Ovary (tissue), 9 donors: ENCODE data around the gene AKT3. TPM values are rescaled to one million over a fixed set of nuclear protein-coding genes. Genes with fewer than 3 reads are reported as not detected.

ENCODE experiments used
- DNase-seq, 5 donors: peaks; one replicate each; pipeline ENCODE4 v3.0.0-alpha.2; 2019 to 2020
- H3K27ac ChIP-seq, 2 donors: fragments of 200-600 bp; one replicate each; pipeline versions ENCODE4 v1.5.1 to v1.8.0; 2019 to 2022
- H3K27me3 ChIP-seq: fragments of 200-600 bp; one replicate; pipeline ENCODE4 v1.8.0; 2022
- H3K36me3 ChIP-seq: fragments of 200-600 bp; sonication (generic); one replicate; pipeline ENCODE4 v1.5.1; 2019
- H3K4me1 ChIP-seq: one replicate; pipeline ENCODE4 v1.8.1; 2013; ENCODE audit warnings: mild to moderate bottlenecking, moderate library complexity; ENCODE audit not compliant: insufficient read depth
- H3K4me3 ChIP-seq: fragments of 200-600 bp; sonication (generic); one replicate; pipeline ENCODE4 v1.5.1; 2017
- H3K9me3 ChIP-seq, 2 donors: fragments of 200-600 bp in 1 of 2; sonication (generic) in 1 of 2; one replicate each; pipeline versions ENCODE4 v1.5.1 to v1.8.1; 2013 to 2019; ENCODE audit warnings: mild to moderate bottlenecking in 1 of 2, moderate library complexity in 1 of 2
- EP300 ChIP-seq: sonication (generic); formaldehyde crosslinking; IDR thresholded peaks from one replicate; pipeline ENCODE4 v1.6.1; 2017; ENCODE audit warnings: antibody characterized with exemption
- POLR2A ChIP-seq: fragments of 450-650 bp; IDR thresholded peaks from one replicate; pipeline ENCODE4 v1.6.1; 2017; ENCODE audit warnings: antibody characterized with exemption, mild to moderate bottlenecking, moderate library complexity
- WGBS, 3 donors: extraction: QIAGEN DNeasy Blood & Tissue Kit in 1 of 3; methylation state at CpG; one replicate each; pipeline versions ENCODE4 v1.1.5 to v1.1.7; 2013 to 2017; 5-methylcytosine and 5-hydroxymethylcytosine counted together
- intact Hi-C, 4 donors: fragments of 100-400 bp; cut with DNase I; formaldehyde crosslinking; loops; one replicate each; pipeline versions ENCODE4 v1.11.0 to v1.15.1; 2022 to 2023
- polyA plus RNA-seq, 2 donors: library from polyadenylated mRNA; stranded (reverse); fragments of 200-250 nt in 1 of 2; fragments of 350-450 nt in 1 of 2; fragmentation: Illumina TruSeq in 1 of 2; extraction: RNeasy Lipid Tissue Mini Kit (QIAGEN cat#74804) in 1 of 2; gene quantifications; one replicate each; pipeline ENCODE4 v1.2.3, GENCODE V29; 2013 to 2014
- total RNA-seq, 7 donors: library from RNA; depleted of rRNA in 2 of 7; stranded (reverse); fragments of >200 nt in 2 of 7; fragmentation: NEBNext Ultra II Directional in 3 of 7; extraction: Animal tissue kit (Norgen Biotek cat#: 25700) in 3 of 7; gene quantifications; one replicate each; pipeline versions ENCODE4 v1.1.0 to v1.2.4, GENCODE V29; 2016 to 2023
- TF ChIP-seq, protein P1 (sequence below), 3 donors: fragments of 450-650 bp in 2 of 3; fragments of 200-600 bp in 1 of 3; IDR thresholded peaks; one replicate each; pipeline versions ENCODE4 v1.5.1 to v1.8.0; 2016 to 2022; ENCODE audit warnings: antibody characterized with exemption in 3 of 3, mild to moderate bottlenecking in 1 of 3
- donor health status: DM: no; HTN: no; CAD: no; lungs with moderate emphysema.
- donor health status: DM: no; HTN: no; CAD: no.
- donor health status: Bipolar disorder and iron deficiency.
- donor health status: DM: yes; HTN: yes; CAD: no.
- donor health status: DM: no; HTN: no; CAD: no.
- donor health status: DM: yes; HTN: yes; CAD: no.

AKT3 gene
- total and polyA plus RNA-seq, 9 donors: 27.2 to 202 (median 111) TPM

DNA sequence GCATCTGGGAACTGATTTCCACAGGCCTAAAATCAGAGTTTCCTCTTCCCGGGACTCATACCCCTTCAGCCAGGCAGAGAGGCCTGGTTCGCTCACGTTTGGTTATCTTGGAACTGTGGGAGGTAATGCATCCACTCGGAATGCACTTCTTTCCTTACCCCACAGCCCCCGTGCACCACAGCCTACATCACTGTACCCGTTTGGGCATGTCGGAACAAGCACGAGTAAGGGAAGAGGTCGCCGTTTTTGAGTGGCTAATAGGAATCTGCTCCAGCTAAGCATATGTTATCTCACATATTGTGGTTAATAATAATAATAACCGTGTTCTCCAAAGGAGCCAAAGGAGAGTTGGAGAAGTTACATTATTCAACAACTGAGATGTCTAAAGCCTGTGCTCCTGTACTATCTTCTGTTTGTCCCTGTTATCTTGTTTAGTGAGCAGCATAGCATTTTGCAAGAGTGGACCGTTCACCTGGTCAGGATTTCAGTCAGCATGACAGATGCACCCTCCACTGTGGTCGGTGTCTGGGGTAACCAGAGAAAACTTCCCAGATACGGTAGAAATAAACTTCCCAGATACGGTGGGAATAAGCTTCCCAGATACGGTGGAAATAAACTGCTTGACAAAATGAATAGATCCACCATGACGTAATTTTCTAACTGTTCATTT is 395.6 kb downstream of the AKT3 start:
- Histone ChIP-seq H3K36me3 (no peaks in the 10 kb centered on the region), H3K9me3 (no peaks in the 10 kb centered on the region), H3K4me3 (no peak overlapping the region), H3K27ac (no peak overlapping the region), H3K4me1 (no peaks in the 10 kb centered on the region), H3K27me3 (no peaks in the 10 kb centered on the region)
- TF ChIP-seq, protein P1, sequence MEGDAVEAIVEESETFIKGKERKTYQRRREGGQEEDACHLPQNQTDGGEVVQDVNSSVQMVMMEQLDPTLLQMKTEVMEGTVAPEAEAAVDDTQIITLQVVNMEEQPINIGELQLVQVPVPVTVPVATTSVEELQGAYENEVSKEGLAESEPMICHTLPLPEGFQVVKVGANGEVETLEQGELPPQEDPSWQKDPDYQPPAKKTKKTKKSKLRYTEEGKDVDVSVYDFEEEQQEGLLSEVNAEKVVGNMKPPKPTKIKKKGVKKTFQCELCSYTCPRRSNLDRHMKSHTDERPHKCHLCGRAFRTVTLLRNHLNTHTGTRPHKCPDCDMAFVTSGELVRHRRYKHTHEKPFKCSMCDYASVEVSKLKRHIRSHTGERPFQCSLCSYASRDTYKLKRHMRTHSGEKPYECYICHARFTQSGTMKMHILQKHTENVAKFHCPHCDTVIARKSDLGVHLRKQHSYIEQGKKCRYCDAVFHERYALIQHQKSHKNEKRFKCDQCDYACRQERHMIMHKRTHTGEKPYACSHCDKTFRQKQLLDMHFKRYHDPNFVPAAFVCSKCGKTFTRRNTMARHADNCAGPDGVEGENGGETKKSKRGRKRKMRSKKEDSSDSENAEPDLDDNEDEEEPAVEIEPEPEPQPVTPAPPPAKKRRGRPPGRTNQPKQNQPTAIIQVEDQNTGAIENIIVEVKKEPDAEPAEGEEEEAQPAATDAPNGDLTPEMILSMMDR (IDR thresholded peaks at IDR 0.05): no peak
- TF ChIP-seq EP300 (no peak), POLR2A (no peak)
- no peak for DNase-seq
- WGBS, 3 donors: 65 to 84% (median 84%) methylated on average over 17 of the region's 17 CpGs
- intact Hi-C loops: no loop called here

DNA sequence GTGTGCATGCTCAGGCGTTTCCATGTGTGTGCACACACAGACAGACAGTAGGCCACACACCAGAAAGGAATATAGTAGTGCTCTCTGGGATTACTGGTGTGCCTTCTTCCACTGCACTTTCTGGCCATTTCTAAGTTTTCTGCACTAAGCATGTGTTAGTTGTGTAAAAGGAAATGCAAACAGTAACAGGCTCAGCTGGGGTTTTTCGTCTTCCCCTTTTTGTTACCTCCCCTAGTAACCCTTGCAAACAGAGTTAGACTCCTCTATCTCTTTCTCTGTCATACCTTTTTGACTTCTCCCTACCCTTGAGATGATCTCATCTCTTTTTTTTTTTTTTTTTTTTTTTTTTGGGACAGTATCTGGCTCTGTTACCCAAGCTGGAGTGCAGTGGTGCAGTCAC is 398.0 kb downstream of the AKT3 start:
- no peaks in the 10 kb centered on the region for H3K27me3 ChIP-seq
- DNase-seq: no peak
- 90 to 98% (median 95%) methylated on average over 2 of the region's 2 CpGs for WGBS, 3 donors
- H3K27ac ChIP-seq: no peak overlapping the region
- intact Hi-C loops: no loop called here
- no peak overlapping the region for H3K4me3 ChIP-seq
- no peaks in the 10 kb centered on the region for H3K9me3 ChIP-seq
- no peaks in the 10 kb centered on the region for H3K4me1 ChIP-seq
- H3K36me3 ChIP-seq: no peaks in the 10 kb centered on the region
- TF ChIP-seq EP300 (no peak), POLR2A (no peak)
- TF ChIP-seq, protein P1 (IDR thresholded peaks at IDR 0.05): no peak

DNA sequence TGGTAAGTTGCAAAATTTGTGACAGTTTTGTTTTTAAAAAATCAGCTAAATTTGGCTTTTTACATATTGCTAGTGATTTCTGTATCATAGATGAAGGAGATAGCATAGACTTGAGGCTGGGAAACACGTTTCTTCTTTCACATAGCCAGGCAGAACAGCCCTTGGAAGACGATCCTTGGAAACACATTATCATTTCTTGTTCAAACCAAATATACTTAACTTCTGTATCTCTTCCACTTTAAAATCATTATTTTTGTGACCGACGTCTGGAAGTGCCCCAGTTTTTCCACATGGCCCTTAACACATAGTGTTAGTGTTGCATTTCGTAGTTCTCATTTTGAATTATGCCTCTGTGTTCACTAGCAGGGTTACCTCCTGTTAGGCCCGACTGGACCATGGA is 400.7 kb downstream of the AKT3 start:
- 91 to 94% (median 91%) methylated on average over 6 of the region's 6 CpGs for WGBS, 3 donors
- no peaks in the 10 kb centered on the region for H3K27me3 ChIP-seq
- no peak for TF ChIP-seq POLR2A
- TF ChIP-seq, protein P1 (IDR thresholded peaks at IDR 0.05): no peak
- no peak for TF ChIP-seq EP300
- no peak overlapping the region for H3K4me3 ChIP-seq
- no peak for DNase-seq
- H3K4me1 ChIP-seq: no peaks in the 10 kb centered on the region
- H3K9me3 ChIP-seq: no peaks in the 10 kb centered on the region
- H3K36me3 ChIP-seq: no peaks in the 10 kb centered on the region
- intact Hi-C loops: no loop called here
- H3K27ac ChIP-seq: no peak overlapping the region

DNA sequence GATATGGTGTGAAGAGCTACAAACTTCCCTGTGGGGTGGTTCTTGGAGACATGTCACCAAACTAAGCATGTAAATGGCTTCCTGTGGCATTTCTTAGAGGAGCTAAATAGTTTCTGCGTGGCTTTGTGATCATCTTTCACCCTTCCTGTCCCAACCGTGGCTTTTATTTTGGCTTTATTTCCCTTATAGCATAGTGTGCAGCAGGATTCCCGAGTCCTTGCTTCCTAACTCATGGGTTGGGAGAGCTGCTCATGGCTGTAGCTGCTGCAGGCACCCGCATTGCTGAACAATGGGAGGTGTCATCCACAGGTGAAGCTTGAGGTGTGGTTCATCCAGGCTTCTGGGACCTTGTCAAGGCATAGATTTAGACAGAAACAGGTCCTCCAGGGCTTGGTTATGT is 402.2 kb downstream of the AKT3 start:
- no peaks in the 10 kb centered on the region for H3K9me3 ChIP-seq
- no peak overlapping the region for H3K27ac ChIP-seq
- no peaks in the 10 kb centered on the region for H3K36me3 ChIP-seq
- peaks cover 4% of the 10 kb centered on the region for H3K4me1 ChIP-seq
- no peaks in the 10 kb centered on the region for H3K27me3 ChIP-seq
- 70 to 71% (median 71%) methylated on average over 4 of the region's 4 CpGs for WGBS, 3 donors
- no peak overlapping the region for H3K4me3 ChIP-seq
- intact Hi-C loops: no loop called here
- DNase-seq: no peak
- TF ChIP-seq, protein P1 (IDR thresholded peaks at IDR 0.05): no peak
- TF ChIP-seq POLR2A (no peak), EP300 (no peak)
